ENCODE results near the gene C2CD5.
"Not testable (repeated sequence)": the region's sequence is repeated elsewhere in the genome, so short reads cannot be mapped to it uniquely, and the experiment has no call there.

The C2CD5 gene, protein sequence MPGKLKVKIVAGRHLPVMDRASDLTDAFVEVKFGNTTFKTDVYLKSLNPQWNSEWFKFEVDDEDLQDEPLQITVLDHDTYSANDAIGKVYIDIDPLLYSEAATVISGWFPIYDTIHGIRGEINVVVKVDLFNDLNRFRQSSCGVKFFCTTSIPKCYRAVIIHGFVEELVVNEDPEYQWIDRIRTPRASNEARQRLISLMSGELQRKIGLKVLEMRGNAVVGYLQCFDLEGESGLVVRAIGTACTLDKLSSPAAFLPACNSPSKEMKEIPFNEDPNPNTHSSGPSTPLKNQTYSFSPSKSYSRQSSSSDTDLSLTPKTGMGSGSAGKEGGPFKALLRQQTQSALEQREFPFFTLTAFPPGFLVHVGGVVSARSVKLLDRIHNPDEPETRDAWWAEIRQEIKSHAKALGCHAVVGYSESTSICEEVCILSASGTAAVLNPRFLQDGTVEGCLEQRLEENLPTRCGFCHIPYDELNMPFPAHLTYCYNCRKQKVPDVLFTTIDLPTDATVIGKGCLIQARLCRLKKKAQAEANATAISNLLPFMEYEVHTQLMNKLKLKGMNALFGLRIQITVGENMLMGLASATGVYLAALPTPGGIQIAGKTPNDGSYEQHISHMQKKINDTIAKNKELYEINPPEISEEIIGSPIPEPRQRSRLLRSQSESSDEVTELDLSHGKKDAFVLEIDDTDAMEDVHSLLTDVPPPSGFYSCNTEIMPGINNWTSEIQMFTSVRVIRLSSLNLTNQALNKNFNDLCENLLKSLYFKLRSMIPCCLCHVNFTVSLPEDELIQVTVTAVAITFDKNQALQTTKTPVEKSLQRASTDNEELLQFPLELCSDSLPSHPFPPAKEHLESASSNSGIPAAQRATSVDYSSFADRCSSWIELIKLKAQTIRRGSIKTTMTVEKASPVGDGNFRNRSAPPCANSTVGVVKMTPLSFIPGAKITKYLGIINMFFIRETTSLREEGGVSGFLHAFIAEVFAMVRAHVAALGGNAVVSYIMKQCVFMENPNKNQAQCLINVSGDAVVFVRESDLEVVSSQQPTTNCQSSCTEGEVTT

DNA sequence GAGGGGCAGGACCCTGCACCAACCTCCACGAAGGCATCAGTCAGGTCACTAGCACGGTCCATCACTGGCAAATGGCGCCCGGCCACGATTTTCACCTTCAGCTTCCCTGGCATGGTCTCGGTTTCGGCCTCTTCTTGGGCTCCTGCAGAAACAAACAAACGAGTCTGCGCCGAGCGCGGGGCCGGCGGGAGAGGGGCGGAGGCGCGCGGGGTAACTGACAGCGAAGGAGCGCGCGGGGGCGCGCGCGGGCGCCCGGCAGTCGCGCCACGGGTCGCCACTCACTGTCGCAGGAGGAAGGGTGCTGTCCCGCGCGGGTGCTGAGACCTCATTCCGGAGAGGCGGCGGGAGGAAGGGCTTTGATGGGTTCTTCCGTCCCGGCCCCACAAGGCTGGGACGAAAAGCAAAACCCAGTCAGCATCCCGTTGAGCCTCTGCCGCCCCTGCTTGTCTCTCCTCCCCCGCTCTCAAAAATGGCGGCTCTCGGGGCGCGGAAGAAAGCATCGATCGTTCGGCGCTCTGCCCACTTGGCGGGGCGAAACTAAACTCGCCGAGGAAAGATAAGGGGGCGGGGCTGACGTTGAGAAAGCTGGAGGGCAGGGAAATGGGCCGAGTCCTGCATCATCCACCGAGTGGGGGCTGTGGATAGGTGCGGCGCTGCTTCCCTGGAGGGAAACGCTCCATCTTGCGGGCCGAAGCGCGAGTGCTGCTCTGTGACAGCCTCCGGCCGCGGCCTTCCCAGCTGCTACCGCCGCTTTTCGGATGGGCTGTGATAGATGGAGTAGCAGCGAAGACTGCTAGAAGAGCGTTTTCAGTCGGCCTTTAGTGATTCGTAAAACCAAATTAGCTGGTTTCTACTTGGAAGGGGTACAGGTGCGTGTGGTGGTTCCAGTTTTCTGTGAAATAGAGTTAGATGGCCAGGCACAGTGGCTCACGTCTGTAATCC lies at the start of gene C2CD5:
TSS of gene C2CD5 (minus strand) at position 505 of the 942 bp plus-strand sequence. CDS start at position 113, 392 bp downstream.
- DNase-seq = peak; percentile 99

DNA sequence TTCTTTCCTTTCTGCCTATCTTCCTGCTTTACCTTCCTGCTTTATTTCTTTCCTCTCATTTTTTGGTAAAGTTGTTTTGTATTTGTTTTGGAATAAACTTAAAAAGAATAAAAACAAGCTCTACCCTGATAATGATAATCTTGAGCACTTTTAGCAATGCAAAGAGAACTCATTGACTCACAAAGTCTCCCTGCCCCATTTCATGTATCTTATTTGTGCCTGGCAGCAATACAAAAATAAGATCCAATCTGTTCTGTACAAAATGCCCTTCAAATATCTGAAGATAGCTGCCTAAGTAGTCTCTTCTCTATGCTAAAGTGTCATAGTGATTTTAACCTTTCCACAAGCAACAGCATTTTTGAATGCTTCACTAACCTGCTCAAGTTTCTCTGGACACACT lies 49.5 kb upstream of the C2CD5 start:
- no peak for DNase-seq

DNA sequence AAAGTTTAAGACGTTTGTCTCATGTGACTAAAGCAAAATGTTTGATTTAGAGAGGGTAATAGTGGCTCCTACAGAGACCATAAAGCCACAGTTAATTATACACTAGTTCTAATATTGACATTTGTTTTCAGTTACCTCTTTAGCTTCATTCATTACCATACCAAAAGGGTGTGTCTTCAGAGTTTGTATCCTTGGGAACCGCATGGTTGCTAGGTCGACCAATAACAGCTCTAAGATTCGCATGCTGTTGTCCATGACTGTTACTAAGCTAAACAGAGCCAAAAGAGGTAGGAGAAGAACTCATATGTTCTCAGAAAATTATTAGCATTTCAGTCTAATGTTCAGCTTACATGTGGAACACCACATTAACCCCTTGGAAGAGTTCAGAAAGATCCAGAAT lies 44.5 kb upstream of the C2CD5 start:
- DNase-seq = no peak

DNA sequence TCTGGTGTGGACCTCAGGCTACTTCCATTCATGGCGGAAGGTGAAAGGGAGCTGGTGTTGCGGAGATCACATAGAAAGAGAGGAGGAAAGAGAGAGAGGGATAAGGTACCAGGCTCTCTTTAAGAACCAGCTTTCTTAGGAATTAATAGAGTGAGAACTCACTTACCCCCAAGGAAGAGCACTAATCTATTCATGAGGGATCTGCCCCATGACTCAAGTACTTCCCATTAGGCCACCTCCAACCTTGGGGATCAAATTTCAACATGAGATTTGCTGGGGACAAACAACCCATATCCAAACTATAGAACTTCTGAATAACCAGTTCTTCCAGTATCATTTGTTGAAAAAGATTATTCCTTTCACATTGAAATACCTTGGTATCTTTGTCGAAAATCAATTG lies 34.0 kb upstream of the C2CD5 start:
- no peak for DNase-seq

DNA sequence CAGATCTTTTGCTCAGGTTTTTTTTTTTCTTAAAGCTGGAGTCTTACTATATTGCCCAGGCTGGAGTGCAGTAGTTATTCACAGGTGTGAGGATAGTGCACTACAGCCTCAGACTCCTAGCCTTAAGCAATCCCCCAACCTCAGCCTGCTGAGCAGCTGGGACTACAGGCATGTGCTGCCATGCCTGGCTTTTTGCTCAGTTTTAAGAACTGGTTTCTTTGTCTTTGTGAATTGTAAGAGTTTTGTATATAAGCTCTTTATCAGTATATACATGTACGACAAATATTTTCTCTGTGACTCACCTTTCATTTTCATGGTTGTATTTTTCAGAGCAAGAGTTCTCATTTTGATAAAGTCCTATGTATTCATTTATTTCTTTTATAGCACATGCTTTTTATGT lies 33.3 kb upstream of the C2CD5 start:
- DNase-seq = no peak

DNA sequence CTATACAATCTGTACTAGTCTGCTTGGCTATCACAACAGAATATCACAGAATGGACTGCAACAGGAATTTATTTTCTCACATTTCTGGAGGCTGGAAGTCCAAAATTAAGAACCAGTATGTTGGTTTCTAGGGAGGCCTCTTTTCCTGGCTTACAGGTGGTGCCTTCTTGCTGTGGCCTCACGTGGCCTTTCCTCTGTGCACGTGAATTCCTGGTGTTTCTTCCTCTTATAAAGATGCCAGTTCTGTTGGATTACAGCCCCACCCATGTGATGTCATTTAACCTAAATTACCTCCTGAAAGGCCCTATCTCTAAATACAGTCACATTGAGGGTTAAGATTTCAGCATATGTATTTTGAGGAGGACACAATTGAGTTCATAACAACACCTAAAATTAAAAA lies 32.1 kb upstream of the C2CD5 start:
- no peak for DNase-seq

DNA sequence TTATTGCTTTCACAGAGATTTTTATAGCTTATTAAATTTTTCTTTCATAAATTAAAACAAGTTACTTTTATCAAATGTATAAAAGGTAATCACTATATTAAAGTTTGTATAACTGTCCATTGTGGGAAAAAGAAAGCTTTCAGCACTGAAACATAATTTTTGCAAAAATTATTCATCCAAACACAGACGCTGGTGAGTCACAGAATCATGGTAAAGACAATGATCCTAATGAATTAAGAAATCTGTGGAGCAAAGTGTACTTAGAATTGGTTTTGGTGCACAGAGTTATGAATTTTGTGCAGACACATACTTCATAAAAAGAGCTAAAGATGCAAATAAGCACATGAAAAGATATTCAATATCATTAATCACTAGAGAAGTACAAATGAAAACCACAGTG lies 31.7 kb upstream of the C2CD5 start:
- DNase-seq = no peak

DNA sequence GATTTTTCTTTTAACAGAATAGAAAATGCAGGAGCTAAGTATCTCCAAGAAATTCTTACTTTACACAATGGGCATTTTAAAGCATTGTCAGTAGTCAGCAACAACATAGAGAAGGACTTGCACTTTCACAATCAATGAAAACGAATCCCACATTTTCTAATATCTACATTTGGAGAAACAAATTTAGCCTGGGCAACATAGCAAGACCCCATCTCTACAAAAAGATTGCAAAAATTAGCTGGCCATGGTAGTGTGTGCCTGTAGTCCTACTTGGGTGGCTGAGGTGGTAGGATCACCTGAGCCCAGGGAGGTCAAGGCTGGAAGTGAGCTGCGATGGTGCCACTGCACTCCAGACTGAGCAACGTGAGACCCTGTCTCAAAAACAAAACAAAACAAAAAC lies 30.6 kb upstream of the C2CD5 start:
- DNase-seq = no peak

DNA sequence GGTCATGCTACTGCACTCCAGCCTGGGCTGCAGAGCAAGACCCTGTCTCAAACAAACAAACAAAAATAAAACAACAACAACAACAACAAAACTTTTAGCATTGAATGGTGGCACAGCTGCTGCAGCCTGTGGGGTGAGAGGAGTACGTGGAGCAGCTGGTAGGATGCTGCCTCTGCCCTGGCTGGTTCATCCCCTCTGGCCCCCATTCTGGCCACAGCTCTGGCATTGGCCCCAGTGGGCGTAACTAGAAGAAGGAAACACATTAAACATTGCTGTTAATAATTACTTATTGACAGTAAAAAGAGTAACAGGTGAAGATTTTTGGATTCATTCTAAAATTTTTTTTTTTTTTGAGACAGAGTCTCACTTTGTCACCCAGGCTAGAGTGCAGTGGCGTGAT lies 28.8 kb upstream of the C2CD5 start:
- no peak for DNase-seq

DNA sequence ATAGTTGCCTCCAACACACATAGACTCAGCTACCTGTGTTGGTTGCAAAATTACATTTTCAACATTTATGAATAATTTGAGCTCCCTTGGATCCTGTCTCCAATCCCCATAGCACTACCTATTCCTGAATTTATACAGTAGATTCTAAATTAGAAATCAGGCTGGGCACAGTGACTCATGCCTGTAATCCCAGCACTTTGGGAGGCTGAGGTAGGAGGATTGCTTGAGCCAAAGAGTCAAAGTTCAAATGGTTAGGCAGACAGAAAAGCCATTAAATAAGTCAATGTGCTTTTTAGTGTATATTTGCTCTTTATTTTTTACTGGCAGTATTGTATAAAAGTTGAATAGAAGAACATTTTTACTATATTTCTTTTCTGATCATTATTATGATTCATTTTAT lies 24.9 kb upstream of the C2CD5 start:
- no peak for DNase-seq

DNA sequence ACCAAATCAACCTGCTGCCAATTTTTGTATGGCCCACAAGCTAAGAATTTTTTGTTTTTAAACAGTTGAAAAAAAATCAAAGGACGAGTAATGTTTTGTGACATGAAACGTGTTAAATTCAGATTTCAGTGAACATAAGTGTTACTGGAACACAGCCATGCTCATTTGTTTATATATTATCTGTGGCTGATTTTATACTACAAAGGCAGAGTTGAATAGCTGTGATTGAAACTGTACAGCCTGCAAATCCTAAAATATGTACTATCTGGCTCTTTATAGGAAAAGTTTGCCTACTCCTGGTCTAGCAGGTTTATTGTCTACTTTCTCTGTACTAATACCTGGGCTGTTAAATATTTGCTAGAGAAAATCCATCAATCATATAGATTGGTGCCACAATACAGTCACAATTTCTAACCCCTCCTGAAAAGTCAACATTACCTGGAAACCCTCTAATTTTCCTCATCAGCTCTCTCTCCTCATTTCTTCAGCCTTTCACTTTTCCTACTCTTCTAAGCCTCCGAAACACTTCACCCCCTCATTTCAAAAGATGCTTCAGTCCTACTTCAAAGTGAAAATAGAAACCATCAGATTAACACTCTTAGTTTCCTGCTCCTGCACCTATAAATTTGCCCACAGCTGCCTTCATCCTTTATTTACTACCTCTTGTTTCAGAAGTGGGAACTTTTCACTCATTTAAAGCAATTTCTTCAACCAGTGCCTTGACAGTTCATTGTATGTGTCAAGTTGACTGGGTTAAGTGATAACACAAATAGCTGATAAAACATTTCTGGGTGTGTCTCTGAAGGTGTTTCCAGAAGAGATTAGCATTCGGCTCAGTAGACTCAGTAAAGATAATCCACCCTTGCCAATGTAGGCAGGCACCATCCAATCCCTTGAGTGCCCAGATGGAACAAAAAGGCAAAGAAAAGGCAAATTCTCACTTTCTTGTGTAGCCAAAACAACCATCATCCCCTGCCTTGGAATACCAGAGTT lies 18.0 kb upstream of the C2CD5 start:
- no peak for DNase-seq

DNA sequence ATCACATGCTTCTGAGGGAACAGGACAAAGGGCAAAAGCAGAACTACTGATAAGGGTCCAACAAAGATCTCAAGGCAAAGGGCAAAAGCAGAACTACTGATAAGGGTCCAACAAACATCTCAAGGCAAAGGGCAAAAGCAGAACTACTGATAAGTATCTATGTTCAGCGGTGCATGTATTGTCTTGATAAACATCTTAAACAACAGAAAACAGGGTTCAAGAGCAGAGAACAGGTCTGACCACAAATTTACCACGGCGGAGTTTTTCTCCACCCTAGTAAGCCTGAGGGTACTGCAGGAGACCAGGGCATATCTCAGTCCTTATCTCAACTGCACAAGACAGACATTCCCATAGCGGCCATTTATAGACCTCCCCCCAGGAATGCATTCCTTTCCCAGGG lies 10.4 kb upstream of the C2CD5 start:
- not testable (repeated sequence) for DNase-seq

DNA sequence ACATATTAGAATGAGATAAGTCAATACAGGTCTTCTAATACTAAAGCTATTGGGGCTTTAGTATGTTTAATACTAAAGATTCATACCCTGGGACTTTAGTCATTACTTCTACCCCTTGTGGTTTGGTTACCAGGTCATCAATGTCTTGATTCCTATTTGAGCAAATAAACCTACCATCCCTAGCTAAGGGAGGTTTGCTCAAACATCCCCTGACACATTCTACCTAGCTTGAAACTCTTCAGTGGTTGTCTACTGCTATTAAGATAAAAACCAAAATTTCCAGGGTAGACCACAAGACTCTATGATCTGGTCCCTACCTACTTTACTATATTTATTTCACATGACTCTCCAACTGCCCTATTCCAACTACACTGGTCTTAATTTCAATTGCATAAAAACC lies 7.3 kb upstream of the C2CD5 start:
- no peak for DNase-seq

DNA sequence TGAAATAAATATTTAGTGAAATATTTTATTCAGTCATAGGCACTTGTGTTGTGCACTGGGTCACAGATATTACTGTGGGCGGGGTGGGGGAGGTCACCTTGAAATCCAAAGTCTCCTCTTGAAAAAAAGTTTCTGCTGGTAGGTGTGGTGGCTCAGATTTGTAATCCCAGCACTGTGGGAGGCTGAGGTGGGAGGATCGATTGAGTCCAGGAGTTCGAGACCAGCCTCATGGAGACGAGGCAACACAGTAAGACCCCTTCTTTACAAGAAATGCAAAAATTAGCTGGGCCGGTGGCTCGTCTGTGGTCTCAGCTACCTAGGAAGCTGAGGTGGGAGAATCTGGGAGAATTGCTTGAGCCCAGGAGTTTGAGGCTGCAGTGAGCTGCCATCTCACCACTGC lies 913 bp upstream of the C2CD5 start:
- no peak for DNase-seq

DNA sequence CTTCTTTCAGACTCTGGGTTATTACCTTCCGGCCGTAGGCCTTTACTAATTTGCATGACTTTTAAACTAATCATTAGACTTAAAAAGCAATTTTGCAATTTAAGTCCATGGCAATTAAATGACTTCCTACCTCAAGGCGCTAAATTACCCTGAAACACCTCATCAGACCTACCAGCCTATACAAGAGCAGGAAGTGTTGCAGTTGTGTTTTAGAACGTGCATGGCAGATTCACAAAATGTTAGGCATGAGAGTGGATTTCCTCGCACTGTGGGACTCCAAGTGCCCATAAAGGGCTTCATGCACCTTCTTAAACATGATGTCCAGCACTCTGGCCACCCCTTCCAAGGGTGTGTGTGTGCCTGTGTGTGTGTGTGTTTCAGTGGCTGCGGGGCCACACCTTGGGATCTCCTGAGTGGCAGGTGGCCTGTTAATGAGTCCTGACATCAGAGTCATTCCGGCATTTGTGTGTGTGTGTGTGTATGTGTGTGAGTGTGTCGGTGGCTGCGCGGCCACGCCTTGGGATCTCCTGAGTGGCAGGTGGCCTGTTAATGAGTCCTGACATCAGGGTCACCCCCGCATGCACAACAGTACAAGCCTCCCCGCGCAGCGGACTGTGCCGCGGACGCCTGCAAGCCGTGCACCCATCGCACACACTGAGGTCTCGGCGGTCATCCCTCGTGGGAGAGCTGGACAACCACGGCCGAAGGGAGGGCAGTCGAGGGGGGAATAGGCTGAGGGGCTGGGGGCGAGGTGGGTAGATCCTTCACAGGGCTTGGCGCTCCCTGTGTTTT lies 900 bp downstream of the C2CD5 start:
- DNase-seq = peak; percentile 10

DNA sequence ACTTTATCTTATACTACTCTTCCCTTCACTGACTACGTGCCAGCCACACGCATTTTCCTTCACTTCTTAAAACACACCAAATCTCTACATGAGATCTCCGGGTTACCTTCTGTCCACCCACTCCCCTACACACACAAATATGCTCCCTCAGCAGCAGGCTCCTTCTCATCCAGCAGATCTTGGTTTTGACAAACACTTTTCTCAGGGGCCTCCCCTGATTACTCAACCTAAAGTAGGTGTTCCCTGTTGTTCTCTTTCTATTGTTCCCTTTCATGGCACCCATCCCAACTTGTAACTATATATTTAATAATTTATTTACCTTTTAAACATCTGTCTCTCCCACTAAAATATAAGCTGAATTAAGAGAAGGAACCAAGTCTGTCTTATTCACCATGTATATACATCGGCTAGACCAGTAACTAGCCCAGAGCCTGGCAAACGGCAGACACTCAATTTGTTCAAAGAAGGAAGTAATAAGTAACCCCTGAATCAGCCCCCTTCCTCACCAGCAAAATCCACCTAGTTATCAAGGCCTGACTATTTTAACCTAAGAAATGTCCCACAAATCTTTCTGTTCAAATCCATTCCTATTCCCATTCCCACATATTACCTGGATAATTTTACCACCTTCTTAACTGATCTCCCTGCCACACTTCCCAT lies 2.7 kb downstream of the C2CD5 start:
- no peak for DNase-seq

DNA sequence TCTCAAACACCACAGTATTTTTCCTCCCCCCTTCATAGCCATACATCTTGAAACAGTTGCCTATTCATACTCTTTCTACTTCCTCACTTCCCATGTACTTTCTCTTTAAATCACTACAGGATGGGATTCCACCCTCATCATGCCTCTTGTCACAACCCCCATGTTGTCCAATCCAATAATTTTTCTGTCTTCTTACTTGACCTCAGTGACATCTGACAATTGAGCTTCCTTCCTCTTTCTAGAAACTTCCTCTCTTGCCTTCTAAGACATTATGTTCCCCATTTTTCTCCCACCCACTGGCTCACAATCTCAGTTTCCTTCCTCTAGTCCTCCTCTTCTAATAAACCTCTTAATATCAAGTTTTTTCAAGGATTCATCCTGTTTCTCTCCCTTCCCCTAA lies 5.3 kb downstream of the C2CD5 start:
- DNase-seq = no peak

DNA sequence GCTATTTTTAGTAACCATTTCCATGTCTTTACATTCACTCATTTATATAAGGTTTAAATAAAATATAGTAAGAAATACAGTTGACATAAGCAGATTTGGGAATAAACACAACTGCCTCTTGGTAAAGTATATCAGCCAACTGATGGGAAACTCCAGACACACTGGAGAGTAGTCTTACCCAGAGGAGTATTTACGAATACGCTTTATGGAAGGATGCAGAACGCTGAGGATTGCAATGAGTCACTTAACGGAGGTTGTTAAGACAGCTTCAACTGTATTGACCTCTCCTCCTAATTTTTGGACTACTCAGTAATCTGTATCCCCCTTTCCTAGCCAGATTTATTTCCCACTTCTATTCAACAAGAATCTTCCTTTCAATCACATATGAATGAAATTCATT lies 6.0 kb downstream of the C2CD5 start:
- DNase-seq = no peak

DNA sequence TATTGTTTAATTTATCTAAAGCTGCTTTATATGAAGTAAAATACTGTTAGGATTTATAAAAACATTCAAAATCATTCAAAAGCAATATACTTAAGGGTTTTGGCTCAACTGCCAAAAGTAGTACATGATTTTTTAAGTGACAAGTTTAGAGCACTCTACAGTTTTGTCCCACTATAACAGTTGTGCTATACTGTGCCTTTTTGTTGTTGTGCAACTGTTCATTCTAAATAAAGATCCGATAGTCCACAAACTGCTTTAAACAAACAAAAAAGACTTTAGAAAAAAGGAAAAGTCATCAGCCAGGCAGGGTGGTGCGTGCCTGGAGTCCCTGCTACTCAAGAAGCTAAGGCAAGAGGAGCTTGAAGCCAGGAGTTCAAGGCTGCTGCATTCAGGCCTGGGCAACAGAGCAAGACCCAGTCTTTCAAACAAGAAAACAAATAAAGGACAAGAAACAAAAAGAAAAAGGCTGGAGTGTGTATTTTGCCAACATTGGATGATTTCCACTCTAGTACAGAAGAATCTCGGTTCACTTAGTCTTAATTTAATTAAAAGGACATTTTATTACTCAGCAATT lies 7.3 kb downstream of the C2CD5 start:
- no peak for DNase-seq
